ENCODE measurements around the gene GNA15.

DNA sequence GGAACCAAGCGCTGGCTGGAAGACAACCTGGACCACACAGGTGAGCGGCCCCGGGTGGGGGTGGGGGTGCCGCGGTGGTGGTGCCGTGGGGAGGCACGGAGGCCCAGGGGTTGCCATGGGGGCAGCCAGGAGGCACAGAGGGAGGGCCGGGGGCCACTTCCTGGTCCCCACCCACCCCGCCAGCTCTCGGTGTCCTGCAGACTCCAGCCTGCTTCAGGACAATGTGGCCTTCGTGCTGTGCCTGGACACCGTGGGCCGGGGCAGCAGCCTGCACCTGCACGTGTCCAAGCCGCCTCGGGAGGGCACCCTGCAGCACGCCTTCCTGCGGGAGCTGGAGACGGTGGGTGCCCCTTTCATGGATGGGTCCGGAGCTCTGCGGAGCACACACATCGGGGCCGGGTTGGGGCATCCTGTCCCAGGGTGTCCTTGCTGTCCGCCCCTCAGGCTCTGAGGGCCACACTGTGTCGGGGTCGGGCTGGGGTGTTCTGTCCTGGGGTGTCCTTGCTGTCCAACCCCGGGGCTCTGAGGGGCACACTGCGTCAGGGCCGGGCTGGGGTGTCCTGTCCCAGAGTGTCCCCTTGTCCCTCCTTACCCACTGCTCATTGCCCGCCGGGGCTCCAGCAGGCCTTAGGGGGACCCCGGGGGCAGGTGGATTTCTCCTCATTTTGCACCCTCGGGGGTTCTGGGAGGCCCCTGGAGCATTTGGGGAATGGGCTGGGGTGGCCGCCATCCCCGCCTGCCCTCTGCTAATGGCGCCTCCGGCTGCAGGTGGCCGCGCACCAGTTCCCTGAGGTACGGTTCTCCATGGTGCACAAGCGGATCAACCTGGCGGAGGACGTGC lies 68.2 kb downstream of the GNA15 start:
- TF ChIP-seq, protein P1, sequence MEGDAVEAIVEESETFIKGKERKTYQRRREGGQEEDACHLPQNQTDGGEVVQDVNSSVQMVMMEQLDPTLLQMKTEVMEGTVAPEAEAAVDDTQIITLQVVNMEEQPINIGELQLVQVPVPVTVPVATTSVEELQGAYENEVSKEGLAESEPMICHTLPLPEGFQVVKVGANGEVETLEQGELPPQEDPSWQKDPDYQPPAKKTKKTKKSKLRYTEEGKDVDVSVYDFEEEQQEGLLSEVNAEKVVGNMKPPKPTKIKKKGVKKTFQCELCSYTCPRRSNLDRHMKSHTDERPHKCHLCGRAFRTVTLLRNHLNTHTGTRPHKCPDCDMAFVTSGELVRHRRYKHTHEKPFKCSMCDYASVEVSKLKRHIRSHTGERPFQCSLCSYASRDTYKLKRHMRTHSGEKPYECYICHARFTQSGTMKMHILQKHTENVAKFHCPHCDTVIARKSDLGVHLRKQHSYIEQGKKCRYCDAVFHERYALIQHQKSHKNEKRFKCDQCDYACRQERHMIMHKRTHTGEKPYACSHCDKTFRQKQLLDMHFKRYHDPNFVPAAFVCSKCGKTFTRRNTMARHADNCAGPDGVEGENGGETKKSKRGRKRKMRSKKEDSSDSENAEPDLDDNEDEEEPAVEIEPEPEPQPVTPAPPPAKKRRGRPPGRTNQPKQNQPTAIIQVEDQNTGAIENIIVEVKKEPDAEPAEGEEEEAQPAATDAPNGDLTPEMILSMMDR (conservative IDR thresholded peaks at IDR 0.05 in 1 of 2, IDR thresholded peaks at IDR 0.05 in 1 of 2; ENCODE audit: low read depth in 1 of 2, low read length in 2 of 2) = no peak
- no peak for TF ChIP-seq EZH2 (IDR thresholded peaks at IDR 0.05; ENCODE audit: low read length, missing control alignments)
